CD1c-positive myeloid dendritic cell (primary cell): ENCODE data around the gene SLCO1A2.
A peak's percentile ranks its signal among the peaks of the same experiment; 100 is the strongest.

Experiments used
- DNase-seq: peaks from one replicate; pipeline ENCODE4 v3.0.0-alpha.2; 2016; ENCODE audit errors: extremely low spot score

Gene SLCO1A2

GRCh38 chr12:21328578-21328977 is 6.1 kb downstream of the SLCO1A2 start:
- no peak for DNase-seq

DNA sequence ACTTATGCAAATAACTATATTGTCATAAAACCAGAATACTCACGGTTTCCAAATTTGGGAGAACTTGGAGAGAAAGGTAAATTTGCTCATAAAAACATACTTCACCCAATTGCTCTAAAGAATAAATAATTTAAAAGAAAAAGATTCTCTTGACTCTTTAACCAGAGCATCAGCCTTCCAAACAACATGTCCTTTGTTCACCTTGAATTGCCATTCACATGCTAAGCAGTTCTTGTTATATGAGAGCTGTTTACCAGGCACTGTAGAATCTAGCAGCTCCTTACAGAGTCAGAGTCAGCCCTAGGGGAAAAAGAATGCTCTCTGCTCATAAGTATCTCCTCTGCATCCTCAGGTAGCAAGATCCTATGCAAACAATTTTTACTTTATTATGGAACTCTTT is 10.2 kb downstream of the SLCO1A2 start:
- DNase-seq = no peak

GRCh38 chr12:21323736-21324135 is 11.0 kb downstream of the SLCO1A2 start:
- DNase-seq = no peak

DNA sequence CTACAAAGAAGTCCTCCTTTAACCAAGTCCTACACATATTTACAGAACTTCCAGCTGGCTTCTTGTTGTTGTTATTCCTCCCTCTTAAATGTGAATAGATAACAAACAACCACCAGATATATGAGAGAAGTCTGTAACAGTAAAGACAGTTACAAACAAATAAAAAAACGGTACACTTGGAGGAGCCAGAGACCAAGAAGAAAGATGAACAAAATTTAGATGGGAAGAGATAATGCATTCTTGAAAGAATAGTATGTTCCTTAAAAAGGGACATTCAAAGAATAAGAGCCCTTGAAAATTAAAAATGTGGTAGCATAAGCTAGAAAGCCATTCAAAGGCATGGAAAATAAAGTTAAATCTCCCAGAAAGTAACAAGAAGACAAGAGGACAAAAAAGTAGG is 25.9 kb downstream of the SLCO1A2 start:
- DNase-seq = no peak

GRCh38 chr12:21305661-21306060 is 29.1 kb downstream of the SLCO1A2 start:
- no peak for DNase-seq

GRCh38 chr12:21300632-21301031 is 34.1 kb downstream of the SLCO1A2 start:
- DNase-seq = no peak

- peak; percentile 32 for DNase-seq
These were observed 37.8 kb downstream of the SLCO1A2 start for GRCh38 chr12:21296751-21297406.

- no peak for DNase-seq
These were observed 38.4 kb downstream of the SLCO1A2 start for GRCh38 chr12:21296348-21296747.

DNA sequence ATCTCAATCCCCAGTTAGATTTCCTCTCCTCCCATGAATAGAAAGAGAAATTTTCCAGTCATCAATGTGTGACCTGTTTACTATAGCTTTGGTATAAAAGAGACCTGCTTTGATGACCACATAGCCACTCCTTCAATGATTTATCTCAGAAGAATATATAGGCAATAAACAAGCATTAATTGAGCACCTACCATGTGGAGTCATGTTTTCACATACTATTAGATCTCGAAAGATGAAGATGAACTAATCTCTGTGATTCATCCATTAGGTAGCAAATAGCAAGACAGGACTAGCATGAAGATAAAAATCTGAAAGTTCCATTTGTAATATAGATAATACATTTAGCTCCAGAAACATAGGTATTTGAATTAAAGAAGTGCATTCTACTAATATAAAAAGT is 40.5 kb downstream of the SLCO1A2 start:
- no peak for DNase-seq

GRCh38 chr12:21292111-21292510 is 42.6 kb downstream of the SLCO1A2 start:
- DNase-seq = no peak

DNA sequence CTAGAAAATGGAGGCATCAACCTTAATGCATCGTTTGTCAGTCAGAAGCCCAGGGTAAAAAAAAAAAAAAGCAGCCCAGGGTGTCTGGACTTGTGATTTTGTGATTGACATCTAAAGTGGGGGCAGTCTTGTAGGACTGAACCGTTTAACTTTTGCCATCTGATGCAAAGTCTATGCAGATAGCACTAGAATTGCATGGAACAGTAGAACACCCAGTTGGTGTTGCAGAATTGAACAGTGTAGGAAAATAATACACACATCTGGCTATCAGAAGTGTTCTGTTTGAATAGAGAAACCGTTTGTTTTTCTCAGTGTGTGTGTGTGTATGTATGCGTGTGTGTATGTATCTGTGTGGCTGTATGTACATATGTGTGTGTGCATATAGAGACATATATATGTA is 45.0 kb downstream of the SLCO1A2 start:
- no peak for DNase-seq

DNA sequence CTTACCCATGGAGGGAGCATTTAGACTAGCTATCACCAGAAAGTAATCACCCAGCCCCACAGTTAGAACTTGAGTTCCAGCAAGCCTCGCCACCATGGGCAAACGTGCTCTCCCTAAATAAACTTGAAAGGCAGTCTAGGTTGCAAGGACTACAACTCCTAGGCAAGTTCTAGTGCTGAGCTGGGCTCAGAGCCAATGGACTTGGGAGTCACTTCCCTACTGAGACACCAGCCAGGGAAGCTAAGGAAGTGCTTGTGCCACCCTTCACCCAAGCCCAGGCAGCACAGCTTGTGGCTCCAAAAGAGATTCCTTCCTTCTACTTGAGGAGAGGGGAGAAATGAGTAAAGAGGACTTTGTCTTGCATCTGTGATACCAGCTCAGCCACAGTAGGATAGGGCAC is 57.9 kb downstream of the SLCO1A2 start:
- peak; percentile 2 for DNase-seq

GRCh38 chr12:21265932-21266331 is 68.8 kb downstream of the SLCO1A2 start:
- no peak for DNase-seq

GRCh38 chr12:21264232-21264631 is 70.5 kb downstream of the SLCO1A2 start:
- DNase-seq = no peak

DNA sequence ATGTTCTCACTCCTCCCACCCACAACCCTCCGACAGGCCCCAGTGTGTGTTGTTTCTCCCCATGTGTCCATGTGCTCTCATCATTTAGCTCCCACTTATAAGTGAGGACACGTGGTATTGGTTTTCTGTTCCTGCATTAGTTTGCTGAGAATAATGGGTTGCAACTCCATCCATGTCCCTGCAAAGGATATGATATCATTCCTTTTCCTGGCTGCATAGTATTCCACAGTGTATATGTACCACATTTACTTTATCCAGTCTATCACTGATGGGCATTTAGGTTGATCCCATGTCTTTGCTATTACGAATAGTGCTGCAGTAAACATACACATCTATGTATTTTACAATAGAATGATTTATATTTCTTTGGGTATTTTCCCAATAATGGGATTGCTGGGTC is 77.5 kb downstream of the SLCO1A2 start:
- DNase-seq = no peak

DNA sequence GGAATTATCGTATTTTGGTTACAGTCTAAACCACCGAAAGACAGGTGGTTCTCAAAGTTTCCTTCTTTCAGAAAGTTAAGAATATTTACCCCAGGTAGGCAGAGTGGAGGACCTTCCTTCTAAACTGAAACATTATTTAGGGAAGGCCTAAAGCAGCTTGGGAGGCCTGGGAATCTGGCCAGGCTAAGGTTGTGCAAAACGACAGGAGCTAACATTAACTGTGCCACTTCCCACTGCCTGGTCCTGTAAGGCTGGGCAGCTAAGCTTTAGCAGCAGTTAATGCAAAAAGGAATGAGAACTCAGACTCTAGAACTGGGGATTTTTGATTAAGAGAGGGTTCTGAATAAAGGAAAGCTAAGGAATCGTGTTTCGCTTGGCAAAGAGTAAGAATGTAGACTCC is 82.6 kb downstream of the SLCO1A2 start:
- DNase-seq = no peak

- DNase-seq = peak; percentile 2
These were observed 86.0 kb downstream of the SLCO1A2 start for GRCh38 chr12:21248679-21249078.

- DNase-seq = no peak
These were observed 94.9 kb downstream of the SLCO1A2 start for GRCh38 chr12:21239866-21240265.

- DNase-seq = no peak
These were observed 100.3 kb downstream of the SLCO1A2 start for GRCh38 chr12:21234395-21234794.

- no peak for DNase-seq
These were observed 110.8 kb downstream of the SLCO1A2 start for GRCh38 chr12:21223930-21224329.

- DNase-seq = no peak
These were observed 112.9 kb downstream of the SLCO1A2 start for GRCh38 chr12:21221778-21222177.

DNA sequence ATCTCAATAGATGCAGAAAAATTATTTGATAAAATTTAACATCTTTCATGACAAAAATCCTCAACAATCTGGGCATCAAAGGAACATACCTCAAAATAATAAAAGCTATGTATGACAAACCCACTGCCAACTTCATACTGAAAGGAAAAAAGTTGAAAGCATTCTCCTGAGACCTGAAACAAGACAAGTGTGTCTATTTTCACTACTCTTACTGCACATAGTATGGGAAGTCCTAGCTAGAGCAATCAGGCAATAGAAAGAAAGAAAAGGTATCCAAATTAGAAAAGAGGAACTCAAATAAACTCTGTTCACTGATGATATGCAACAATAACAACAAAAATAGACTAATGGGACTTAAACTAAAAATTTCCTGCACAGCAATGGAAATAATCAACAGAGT is 113.6 kb downstream of the SLCO1A2 start:
- no peak for DNase-seq

DNA sequence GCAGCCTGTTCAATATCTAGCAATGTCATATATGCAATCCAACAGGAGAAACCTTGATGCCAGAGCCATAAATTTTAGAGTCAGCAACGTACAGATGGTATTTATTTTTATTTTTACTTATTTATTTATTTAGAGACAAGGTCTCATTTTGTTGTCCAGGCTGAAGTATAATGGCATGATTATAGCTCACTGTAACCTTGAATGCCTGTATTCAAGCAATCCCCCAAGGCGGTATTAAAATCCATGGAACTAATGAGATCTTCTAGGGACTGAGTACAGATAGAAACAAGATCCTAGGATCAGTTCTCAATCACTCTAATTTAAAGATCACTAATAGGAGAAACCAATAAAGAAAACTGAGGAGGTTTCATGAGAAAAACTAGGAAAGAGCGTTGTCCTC is 114.5 kb downstream of the SLCO1A2 start:
- no peak for DNase-seq

DNA sequence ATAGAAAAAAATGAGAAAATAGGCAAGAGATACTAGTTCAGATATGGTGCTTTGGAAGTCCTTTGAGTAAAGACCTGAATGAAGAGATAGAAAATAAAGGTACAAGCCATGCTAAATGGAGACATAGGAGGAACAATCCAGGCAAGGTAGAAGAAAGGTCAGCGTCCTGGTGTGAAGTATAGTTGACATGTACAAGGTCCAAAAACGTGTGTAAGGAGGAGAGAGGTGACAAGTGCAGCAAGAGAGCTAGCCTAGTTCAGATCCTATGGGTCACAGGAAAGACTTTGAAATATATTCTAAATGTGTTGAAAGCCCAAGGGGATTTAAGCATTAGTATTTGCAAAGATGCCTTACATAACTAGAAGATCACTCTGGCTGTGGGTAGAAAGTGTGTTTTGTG is 115.5 kb downstream of the SLCO1A2 start:
- no peak for DNase-seq
